GM12878 (cell line): ENCODE data around the gene NFYC. TPM values are rescaled to one million over a fixed set of nuclear protein-coding genes. Genes with fewer than 3 reads are reported as not detected.

Source experiments
- ATAC-seq: fragments of 200-7000 bp; cut with Tn5 transposase; 3 replicates; pipeline ENCODE4 v1.9.1; 2020; ENCODE audit warnings: mild to moderate bottlenecking, moderate library complexity
- BruUV-seq: library from RNA; stranded (reverse); fragments of 400-500 nt; replicated peaks from 2 replicates; lab custom pipeline; 2021; lab: Mats Ljungman, UMichigan
- CTCF ChIA-PET: fragments of 300-600 bp; sonication (Branson Sonifier 250); formaldehyde crosslinking; extraction: SDS; loops from one replicate; lab custom pipeline; 2021; ENCODE audit warnings: inconsistent platforms; lab: Yijun Ruan, JAX
- POLR2A ChIA-PET: fragments of 350-600 bp; formaldehyde crosslinking; extraction: SDS; loops from one replicate; lab custom pipeline; 2021; ENCODE audit warnings: inconsistent platforms; lab: Charles Lee
- RAD21 ChIA-PET: fragments of 300-600 bp; sonication (Branson Sonifier 250); formaldehyde crosslinking; loops from one replicate; lab custom pipeline; 2023; ENCODE audit warnings: antibody characterized with exemption; ENCODE audit not compliant: unreplicated experiment; lab: Charles Lee
- SMC1A ChIA-PET: fragments of 300-600 bp; sonication (Branson Sonifier 250); formaldehyde crosslinking; loops from one replicate; lab custom pipeline; 2023; ENCODE audit not compliant: unreplicated experiment, uncharacterized antibody; lab: Charles Lee
- DNase-seq: peaks from one replicate; pipeline ENCODE4 v3.0.0-alpha.2; 2011; ENCODE audit warnings: low read depth, low spot score
- FAIRE-seq: peaks from 3 replicates; lab custom pipeline; 2011; peaks lifted over from hg19 to GRCh38; lab: Jason Lieb, UNC
- H2AFZ ChIP-seq: 2 replicates; pipeline ENCODE4 v1.6.0; 2011; ENCODE audit warnings: low read depth, low read length, control low read depth; ENCODE audit not compliant: control insufficient read depth
- H3K27ac ChIP-seq: 2 replicates; pipeline ENCODE4 v1.5.1; 2011; ENCODE audit warnings: control low read depth; ENCODE audit not compliant: control insufficient read depth, insufficient read depth
- H3K27me3 ChIP-seq, 2 experiments: replicated peaks in 1 of 2; 2 replicates each; pipeline versions ENCODE4 v1.6.0 to v1.6.1; 2011; ENCODE audit warnings: low read length in 1 of 2; ENCODE audit not compliant: control insufficient read depth in 2 of 2, insufficient read depth in 2 of 2
- H3K36me3 ChIP-seq, 2 experiments: 2 replicates each; pipeline ENCODE4 v1.5.1; 2011; ENCODE audit warnings: low read length in 1 of 2; ENCODE audit not compliant: control insufficient read depth in 2 of 2, insufficient read depth in 2 of 2
- H3K4me1 ChIP-seq: 2 replicates; pipeline ENCODE4 v1.6.1; 2011; ENCODE audit warnings: mild to moderate bottlenecking, low read length, moderate library complexity, mixed read lengths; ENCODE audit not compliant: control insufficient read depth, insufficient read depth
- H3K4me2 ChIP-seq: 2 replicates; pipeline ENCODE4 v1.6.0; 2011; ENCODE audit warnings: control low read depth; ENCODE audit not compliant: control insufficient read depth, insufficient read depth
- H3K4me3 ChIP-seq: fragments of 200-600 bp; sonication (generic); 2 replicates; pipeline ENCODE4 v1.5.1; 2016
- H3K79me2 ChIP-seq: 2 replicates; pipeline ENCODE4 v1.6.0; 2011; ENCODE audit warnings: low read length; ENCODE audit not compliant: control insufficient read depth, insufficient read depth
- H3K9ac ChIP-seq: 2 replicates; pipeline ENCODE4 v1.8.0; 2011; ENCODE audit warnings: low read length, control low read depth, mixed read lengths; ENCODE audit not compliant: control insufficient read depth, insufficient read depth
- H3K9me3 ChIP-seq: replicated peaks from 3 replicates; pipeline ENCODE4 v1.5.1; 2011; ENCODE audit warnings: mild to moderate bottlenecking, low read length; ENCODE audit not compliant: control insufficient read depth, insufficient read depth
- H4K20me1 ChIP-seq: 2 replicates; pipeline ENCODE4 v1.6.0; 2011; ENCODE audit not compliant: control insufficient read depth, insufficient read depth
- EED ChIP-seq: sonication (generic); IDR thresholded peaks from 2 replicates; pipeline ENCODE4 v1.6.1; 2016; ENCODE audit warnings: antibody characterized with exemption, low read depth
- MEF2A ChIP-seq: IDR thresholded peaks from 2 replicates; pipeline ENCODE4 v1.6.1; 2011; ENCODE audit warnings: low read depth, mild to moderate bottlenecking, low read length, moderate library complexity; ENCODE audit not compliant: insufficient read depth
- MXI1 ChIP-seq: fragments of 150-350 bp; IDR thresholded peaks from 2 replicates; pipeline ENCODE4 v1.6.1; 2011; ENCODE audit warnings: low read depth, mild to moderate bottlenecking, inconsistent platforms, low read length, improper control_type of control experiment
- NBN ChIP-seq: fragments of 450-650 bp; IDR thresholded peaks from 2 replicates; pipeline ENCODE4 v1.6.1; 2016
- NFYA ChIP-seq: IDR thresholded peaks from 2 replicates; pipeline ENCODE4 v1.6.1; 2011; ENCODE audit warnings: low read depth, mild to moderate bottlenecking, low read length, improper control_type of control experiment, borderline replicate concordance
- PAX5 ChIP-seq: IDR thresholded peaks from 2 replicates; pipeline ENCODE4 v1.6.1; 2011; ENCODE audit warnings: low read depth, low read length, borderline replicate concordance
- STAT3 ChIP-seq: IDR thresholded peaks from 2 replicates; pipeline ENCODE4 v1.6.1; 2011; ENCODE audit warnings: low read depth, low read length, improper control_type of control experiment
- ZNF687 ChIP-seq: fragments of 450-650 bp; IDR thresholded peaks from 2 replicates; pipeline ENCODE4 v1.6.1; 2017; ENCODE audit warnings: mild to moderate bottlenecking, moderate library complexity
- WGBS: methylation state at CpG from one replicate; pipeline ENCODE4 v1.1.6; 2016; ENCODE audit warnings: low lambda C conversion rate; ENCODE audit not compliant: insufficient replicate concordance, insufficient coverage; ENCODE audit errors: missing lambda C conversion rate; 5-methylcytosine and 5-hydroxymethylcytosine counted together
- in situ Hi-C: fragments of 300-500 bp; cut with MboI; formaldehyde crosslinking; loops from 9 replicates; pipeline ENCODE4 v1.14.3; 2018; ENCODE audit warnings: mixed read lengths
- intact Hi-C: fragments of 100-400 bp; cut with micrococcal nuclease; formaldehyde crosslinking; loops from one replicate; pipeline ENCODE4 v1.14.2; 2022; ENCODE audit not compliant: unreplicated experiment
- polyA plus RNA-seq, 11 experiments: library from polyadenylated mRNA; depleted of rRNA in 4 of 11; unstranded in 6 of 11; stranded (reverse) in 5 of 11; fragments of >200 nt; fragmentation: Nextera tagmentation in 4 of 11; fragmentation: Illumina TruSeq in 1 of 11; extraction: Ambion mirVana in 4 of 11; extraction: Trizol in 1 of 11; gene quantifications; 1 replicate in 1 of 11; 2 replicates in 10 of 11; pipeline versions ENCODE4 v1.2.1 to v1.2.3, GENCODE V29; 2011 to 2016; ENCODE audit warnings: inconsistent platforms in 2 of 11, missing spikeins in 2 of 11, low read depth in 1 of 11
- total RNA-seq, 4 experiments: library from RNA; depleted of rRNA in 3 of 4; stranded (reverse); fragments of >200 nt in 3 of 4; fragmentation: Illumina TruSeq in 1 of 4; extraction: Trizol in 1 of 4; gene quantifications; 2 replicates each; pipeline versions ENCODE4 v1.2.1 to v1.2.3, GENCODE V29; 2013 to 2021

NFYC gene
- total and polyA plus RNA-seq, 10 of the 15 experiments (the other 5 are each of a cell fraction or from before 2014, with no cell fraction given): 4.3 to 84.2 (median 58.3) TPM

- in situ Hi-C loops: no loop called here
- H3K9me3 ChIP-seq: no peaks in the 10 kb centered on the region
- ATAC-seq (peak; percentile 73), DNase-seq (peak; percentile 31), FAIRE-seq (no peak)
- H3K4me2 ChIP-seq: peak overlapping the region; percentile 83
- H2AFZ ChIP-seq: no peak overlapping the region
- POLR2A ChIA-PET: interaction anchor here (0.6 to 1.7 kb wide), 3 partner anchors 12 to 231 kb away, joined by 3 to 4 read pairs (median 3); partner anchors contain the start of gene NFYC
- H4K20me1 ChIP-seq: no peaks in the 10 kb centered on the region
- peaks cover 28 to 57% of the 10 kb centered on the region in 2 experiments for H3K36me3 ChIP-seq
- intact Hi-C loops: loop anchor here (5.0 kb wide), 1 partner anchor 65 kb away; no protein-coding TSS in a partner anchor
- SMC1A ChIA-PET: interaction anchor here (0.6 to 1.4 kb wide), 7 partner anchors 9 to 69 kb away, joined by 3 to 5 read pairs (median 3); no protein-coding TSS in a partner anchor
- CTCF ChIA-PET: interaction anchor here (0.6 to 2.0 kb wide), 4 partner anchors 12 to 72 kb away, joined by 3 to 8 read pairs (median 4); no protein-coding TSS in a partner anchor
- H3K9ac ChIP-seq: peak overlapping the region; percentile 28; the same call in 1 of the 2 replicates
- peaks cover 42% of the 10 kb centered on the region for H3K4me1 ChIP-seq
- H3K27ac ChIP-seq: peak overlapping the region; percentile 76
- H3K4me3 ChIP-seq: peak overlapping the region; percentile 57
- BruUV-seq: no TSS peak
- H3K79me2 ChIP-seq: peaks cover 7% of the 10 kb centered on the region; the same call in 1 of the 2 replicates
- 16% methylated on average over 7 of the region's 7 CpGs for WGBS
- H3K27me3 ChIP-seq: no peaks in the 10 kb centered on the region
- RAD21 ChIA-PET: interaction anchor here (1.0 to 1.3 kb wide), 4 partner anchors 51 to 73 kb away, joined by 3 to 5 read pairs (median 4); no protein-coding TSS in a partner anchor
- TF ChIP-seq ZNF687 (no peak), PAX5 (no peak), NFYA (no peak), MEF2A (0 out of 2 replicates have a peak, but pooled peaks have one; percentile 26), EED (no peak), NBN (no peak), MXI1 (0 out of 2 replicates have a peak, but pooled peaks have one; percentile 39), STAT3 (no peak)
These were observed 70.8 kb downstream of the NFYC start for GRCh38 chr1:40762144-40762923.
